CD8-positive, alpha-beta memory T cell (primary cell): ENCODE data around the gene RNF167. TPM values are rescaled to one million over a fixed set of nuclear protein-coding genes. Genes with fewer than 3 reads are reported as not detected.
A peak's percentile ranks its signal among the peaks of the same experiment; 100 is the strongest.

Source experiments
- CTCF ChIA-PET: fragments of 350-600 bp; sonication (Branson Sonifier 250); formaldehyde crosslinking; loops from one replicate; lab custom pipeline; 2021; ENCODE audit warnings: antibody characterized with exemption; lab: Charles Lee
- POLR2A ChIA-PET: fragments of 350-600 bp; sonication (Branson Sonifier 250); formaldehyde crosslinking; loops from one replicate; lab custom pipeline; 2021; ENCODE audit warnings: antibody characterized with exemption; lab: Charles Lee
- DNase-seq, 5 donors: peaks; one replicate each; pipeline versions ENCODE4 v3.0.0 to v3.0.0-alpha.2; 2020 to 2022; ENCODE audit warnings: mixed read lengths in 1 of 5
- H3K27ac ChIP-seq: one replicate; pipeline ENCODE4 v1.7.0; 2013; ENCODE audit warnings: low read depth, mild to moderate bottlenecking, low read length, moderate library complexity
- H3K27me3 ChIP-seq: 2 replicates; pipeline ENCODE4 v1.7.0; 2013; ENCODE audit warnings: low read length, mild to moderate bottlenecking; ENCODE audit not compliant: insufficient read depth, poor library complexity, severe bottlenecking
- H3K36me3 ChIP-seq: 2 replicates; pipeline ENCODE4 v1.7.0; 2013; ENCODE audit warnings: mild to moderate bottlenecking, low read length, moderate library complexity; ENCODE audit not compliant: insufficient read depth
- H3K4me1 ChIP-seq: 2 replicates; pipeline ENCODE4 v1.7.0; 2013; ENCODE audit warnings: mild to moderate bottlenecking, low read length, moderate library complexity; ENCODE audit not compliant: insufficient read depth
- H3K4me3 ChIP-seq: 2 replicates; pipeline ENCODE4 v1.7.0; 2013; ENCODE audit warnings: mild to moderate bottlenecking, low read length
- H3K9me3 ChIP-seq: 2 replicates; pipeline ENCODE4 v1.7.0; 2013; ENCODE audit warnings: mild to moderate bottlenecking, low read length
- H3K27ac Mint-ChIP-seq, 8 donors: one replicate each; pipeline ENCODE4 v1.8.0; 2020 to 2021; ENCODE audit warnings: mixed read lengths in 8 of 8, mild to moderate bottlenecking in 6 of 8, inconsistent platforms in 3 of 8, moderate library complexity in 3 of 8
- H3K27me3 Mint-ChIP-seq, 2 donors: one replicate each; pipeline ENCODE4 v1.8.0; 2020 to 2021; ENCODE audit warnings: mixed read lengths in 2 of 2, mild to moderate bottlenecking in 1 of 2, moderate library complexity in 1 of 2
- H3K36me3 Mint-ChIP-seq, 3 donors: one replicate each; pipeline ENCODE4 v1.8.0; 2020 to 2021; ENCODE audit warnings: mixed read lengths in 3 of 3, inconsistent platforms in 1 of 3, mild to moderate bottlenecking in 1 of 3
- H3K4me1 Mint-ChIP-seq, 3 donors: one replicate each; pipeline ENCODE4 v1.8.0; 2020 to 2021; ENCODE audit warnings: mixed read lengths in 3 of 3, inconsistent platforms in 1 of 3, mild to moderate bottlenecking in 1 of 3
- H3K4me3 Mint-ChIP-seq, 7 donors: one replicate each; pipeline ENCODE4 v1.8.0; 2020 to 2021; ENCODE audit warnings: mixed read lengths in 7 of 7, mild to moderate bottlenecking in 6 of 7, moderate library complexity in 4 of 7, inconsistent platforms in 2 of 7
- H3K9me3 Mint-ChIP-seq, 5 donors: one replicate each; pipeline ENCODE4 v1.8.0; 2020 to 2022; ENCODE audit warnings: mixed read lengths in 5 of 5, mild to moderate bottlenecking in 3 of 5, moderate library complexity in 2 of 5, inconsistent platforms in 1 of 5
- polyA plus RNA-seq: library from polyadenylated mRNA; unstranded; fragments of 300-500 nt; fragmentation: Illumina TruSeq; gene quantifications from one replicate; pipeline ENCODE4 v1.2.3, GENCODE V29; 2021
- total RNA-seq, 2 experiments: library from RNA; stranded (reverse); gene quantifications; one replicate each; pipeline ENCODE4 v1.2.3, GENCODE V29; 2021

Gene RNF167
- total and polyA plus RNA-seq, 3 experiments from 2014 or later, result 69.0 to 192 (median 187) TPM

DNA sequence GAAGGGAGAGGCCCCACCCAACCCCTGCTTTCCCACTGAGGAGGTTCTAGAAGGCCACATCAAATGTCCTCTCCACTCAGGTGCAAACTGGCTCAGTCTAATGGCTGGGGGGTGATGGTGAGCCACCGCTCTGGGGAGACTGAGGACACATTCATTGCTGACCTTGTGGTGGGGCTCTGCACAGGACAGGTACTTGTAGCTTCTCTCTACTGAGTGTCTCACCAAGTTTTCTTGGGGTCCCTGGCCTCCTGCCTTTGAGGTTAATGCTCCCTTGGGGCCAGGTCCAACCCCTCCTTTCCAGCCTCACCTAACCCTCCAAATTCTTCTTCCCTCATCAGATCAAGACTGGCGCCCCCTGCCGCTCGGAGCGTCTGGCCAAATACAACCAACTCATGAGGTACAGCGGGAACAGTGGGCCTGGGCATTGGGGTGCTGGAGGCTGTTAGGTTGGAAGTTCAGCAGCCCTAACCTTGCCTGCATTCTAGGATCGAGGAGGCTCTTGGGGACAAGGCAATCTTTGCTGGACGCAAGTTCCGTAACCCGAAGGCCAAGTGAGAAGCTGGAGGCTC lies 16.5 kb downstream of the RNF167 start:
- Histone ChIP-seq H3K9me3 (no peaks in the 10 kb centered on the region), H3K27ac (no peak overlapping the region), H3K4me3 (no peak overlapping the region), H3K27me3 (no peaks in the 10 kb centered on the region), H3K36me3 (peaks cover 3% of the 10 kb centered on the region), H3K4me1 (no peaks in the 10 kb centered on the region)
- H3K27ac Mint-ChIP-seq, result peak overlapping the region in 2 of 8 donors; percentile 57 to 69
- H3K27me3 Mint-ChIP-seq, result no peaks in the 10 kb centered on the region
- peak in 2 of 5 donors; percentile 25 to 65 for DNase-seq
- ChIA-PET POLR2A (interaction anchor here (0.6 to 11.7 kb wide), 2 partner anchors 10 to 64 kb away, joined by 3 to 187 read pairs; partner anchors contain the start of gene SPAG7), CTCF (interaction anchor here (1.2 to 3.0 kb wide), 3 partner anchors 10 to 167 kb away, joined by 3 to 11 read pairs (median 8); partner anchors contain the start of gene SPAG7)
- H3K9me3 Mint-ChIP-seq, result peaks cover 0 to 2% (median 0%) of the 10 kb centered on the region in 5 donors
- peaks cover 0 to 27% (median 5%) of the 10 kb centered on the region in 3 donors for H3K36me3 Mint-ChIP-seq
- peak overlapping the region in 1 of 7 donors; percentile 56 for H3K4me3 Mint-ChIP-seq
- H3K4me1 Mint-ChIP-seq, result peaks cover 0 to 8% (median 6%) of the 10 kb centered on the region in 3 donors

DNA sequence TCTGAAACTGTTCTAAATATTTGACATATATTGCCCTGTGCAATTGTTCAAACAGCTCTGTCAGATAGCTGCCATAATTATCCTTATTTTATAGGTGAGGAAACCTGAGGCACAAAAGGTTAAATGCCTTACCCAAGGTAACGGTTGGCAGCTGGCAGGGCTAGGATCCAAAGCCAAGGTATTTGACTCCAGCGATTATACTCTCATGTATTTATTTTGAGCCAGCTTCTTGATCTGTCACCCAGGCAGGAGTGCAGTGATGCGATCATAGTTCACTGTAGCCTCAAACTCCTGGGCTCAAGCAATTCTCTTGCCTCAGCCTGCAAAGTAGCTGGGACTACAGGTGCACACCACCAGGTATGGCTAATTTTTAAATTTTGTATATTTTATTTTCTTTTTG lies 18.0 kb downstream of the RNF167 start:
- H3K4me3 Mint-ChIP-seq, result no peak overlapping the region
- Histone ChIP-seq H3K4me3 (no peak overlapping the region), H3K27me3 (no peaks in the 10 kb centered on the region), H3K27ac (no peak overlapping the region), H3K9me3 (no peaks in the 10 kb centered on the region), H3K4me1 (no peaks in the 10 kb centered on the region), H3K36me3 (peaks cover 3% of the 10 kb centered on the region)
- H3K27me3 Mint-ChIP-seq, result no peaks in the 10 kb centered on the region
- peaks cover 0 to 2% (median 0%) of the 10 kb centered on the region in 5 donors for H3K9me3 Mint-ChIP-seq
- DNase-seq, result no peak
- CTCF ChIA-PET, result interaction anchor here (1.2 to 3.0 kb wide), 2 partner anchors 49 to 168 kb away, joined by 3 to 8 read pairs; no protein-coding TSS in a partner anchor
- H3K27ac Mint-ChIP-seq, result no peak overlapping the region
- POLR2A ChIA-PET, result interaction anchor here (0.9 kb wide), 1 partner anchor 9 kb away, joined by 3 read pairs; no protein-coding TSS in a partner anchor
- peaks cover 0 to 10% (median 6%) of the 10 kb centered on the region in 3 donors for H3K4me1 Mint-ChIP-seq
- peaks cover 0 to 30% (median 5%) of the 10 kb centered on the region in 3 donors for H3K36me3 Mint-ChIP-seq

DNA sequence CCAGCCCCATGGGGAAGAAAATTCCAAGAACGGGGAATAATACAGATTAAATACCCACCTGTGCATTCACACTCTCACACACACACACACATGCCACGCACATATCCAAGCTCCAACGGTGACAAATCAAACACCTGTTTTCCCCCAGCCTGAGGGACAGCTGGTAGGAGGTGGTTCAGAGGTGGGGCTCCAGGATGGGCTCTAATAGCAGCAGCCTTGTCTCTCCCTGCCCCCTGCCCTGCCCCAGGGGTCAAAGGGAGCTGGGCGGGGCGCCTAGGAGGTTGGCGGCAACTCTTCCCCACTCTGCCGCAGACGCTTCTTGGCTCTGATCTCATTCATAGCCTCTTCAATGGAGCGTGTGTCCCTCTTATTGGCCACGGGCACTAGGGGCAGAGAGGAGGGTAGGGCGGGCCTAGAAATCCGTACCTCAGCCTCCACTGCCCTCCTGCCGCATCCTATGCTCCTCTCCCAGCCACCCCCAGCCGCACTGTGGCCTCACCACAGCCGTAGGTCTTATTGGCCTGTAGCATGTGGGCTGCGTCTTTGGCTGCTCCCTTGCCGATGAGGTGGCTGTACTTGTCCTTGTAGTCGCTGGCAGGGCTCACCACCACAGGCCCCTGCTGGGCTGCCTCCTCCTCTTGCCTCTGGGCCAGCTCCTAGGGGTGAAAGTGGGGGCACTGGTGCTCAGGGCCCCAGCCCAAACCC lies 19.3 kb downstream of the RNF167 start:
- Mint-ChIP-seq H3K27ac (no peak overlapping the region), H3K9me3 (peaks cover 0 to 2% (median 0%) of the 10 kb centered on the region in 5 donors), H3K36me3 (peaks cover 0 to 33% (median 5%) of the 10 kb centered on the region in 3 donors), H3K27me3 (no peaks in the 10 kb centered on the region), H3K4me3 (no peak overlapping the region), H3K4me1 (peaks cover 0 to 11% (median 6%) of the 10 kb centered on the region in 3 donors)
- H3K27me3 ChIP-seq, result no peaks in the 10 kb centered on the region
- H3K4me1 ChIP-seq, result no peaks in the 10 kb centered on the region
- no peak overlapping the region for H3K27ac ChIP-seq
- H3K36me3 ChIP-seq, result peaks cover 3% of the 10 kb centered on the region
- H3K9me3 ChIP-seq, result no peaks in the 10 kb centered on the region
- DNase-seq, result no peak
- POLR2A ChIA-PET, result no interaction called here
- CTCF ChIA-PET, result no interaction called here
- no peak overlapping the region for H3K4me3 ChIP-seq

DNA sequence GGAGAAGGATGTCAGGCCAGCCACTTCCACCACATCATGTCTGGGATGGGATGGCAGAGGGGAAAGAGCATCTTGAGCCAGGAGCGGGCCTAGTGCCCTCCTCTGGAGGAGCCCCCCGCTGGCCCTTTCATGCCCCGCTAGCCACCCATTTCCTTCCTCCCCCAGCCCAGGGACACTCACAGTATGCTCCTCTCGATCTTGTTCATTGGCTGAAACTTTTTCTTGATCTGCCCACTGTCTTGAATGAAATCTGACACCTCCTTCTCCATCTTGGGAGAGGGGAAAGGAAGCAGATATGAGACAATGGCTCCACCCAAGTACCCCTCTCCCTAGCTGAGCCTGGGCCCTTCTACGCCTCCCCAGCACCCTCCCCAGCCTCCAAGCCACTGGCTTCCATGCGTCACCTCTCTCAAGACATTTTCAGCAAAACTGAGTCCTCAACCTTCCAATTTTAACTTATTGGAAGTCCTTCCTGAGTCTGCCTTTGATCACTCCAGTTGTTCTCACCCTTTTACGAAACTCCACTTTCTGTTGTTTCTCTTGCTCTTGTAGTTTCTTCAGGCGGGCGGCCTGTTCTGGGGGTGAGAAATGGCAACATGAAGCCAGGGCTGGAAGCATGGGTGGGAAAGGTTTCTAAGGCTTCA lies 20.3 kb downstream of the RNF167 start:
- CTCF ChIA-PET, result no interaction called here
- DNase-seq, result no peak
- POLR2A ChIA-PET, result no interaction called here

DNA sequence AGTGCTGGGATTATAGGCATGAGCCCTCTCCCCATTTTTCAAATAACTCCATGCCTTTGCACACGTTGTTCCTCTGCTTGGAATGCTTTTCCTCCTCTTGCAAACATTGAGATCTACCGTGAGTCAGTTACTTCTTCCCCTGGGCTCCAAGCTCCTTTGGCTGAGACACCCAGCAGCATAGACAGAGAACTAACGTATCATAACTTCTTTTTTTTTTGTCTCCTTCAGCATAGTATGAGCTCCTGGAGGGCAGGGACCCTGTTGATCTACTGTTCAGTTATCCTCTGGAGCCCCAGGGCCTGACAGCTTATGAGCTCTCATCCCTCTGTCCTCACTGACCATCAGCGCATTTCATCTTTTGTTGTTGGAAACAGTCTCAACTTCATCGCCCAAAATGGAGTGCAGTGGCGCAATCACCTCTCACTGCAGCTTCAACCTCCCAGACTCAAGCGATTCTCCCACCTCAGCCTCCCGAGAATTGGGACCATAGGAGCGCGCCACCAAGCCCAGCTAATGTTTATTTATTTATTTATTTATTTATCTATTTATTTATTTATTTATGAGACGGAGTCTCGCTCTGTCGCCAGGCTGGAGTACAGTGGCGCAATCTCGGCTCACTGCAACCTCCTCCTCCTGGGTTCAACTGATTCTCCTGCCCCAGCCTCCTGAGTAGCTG lies 25.4 kb downstream of the RNF167 start:
- DNase-seq, result no peak
- peaks cover 0 to 2% (median 0%) of the 10 kb centered on the region in 5 donors for H3K9me3 Mint-ChIP-seq
- Histone ChIP-seq H3K36me3 (no peaks in the 10 kb centered on the region), H3K9me3 (no peaks in the 10 kb centered on the region), H3K27ac (no peak overlapping the region), H3K27me3 (no peaks in the 10 kb centered on the region), H3K4me1 (peaks cover 20% of the 10 kb centered on the region), H3K4me3 (no peak overlapping the region)
- H3K4me1 Mint-ChIP-seq, result peaks cover 13 to 16% (median 15%) of the 10 kb centered on the region in 3 donors
- POLR2A ChIA-PET, result interaction anchor here (2.1 to 5.2 kb wide), 4 partner anchors 15 to 66 kb away, joined by 6 to 187 read pairs (median 43); partner anchors contain the start of genes C17orf107, CAMTA2, ENO3 and PFN1
- CTCF ChIA-PET, result interaction anchor here (1.0 to 5.1 kb wide), 8 partner anchors 9 to 98 kb away, joined by 3 to 34 read pairs (median 4); partner anchors contain the start of genes CHRNE, ENO3, PFN1 and RNF167
- no peaks in the 10 kb centered on the region for H3K27me3 Mint-ChIP-seq
- H3K36me3 Mint-ChIP-seq, result peaks cover 0 to 30% (median 6%) of the 10 kb centered on the region in 3 donors
- H3K4me3 Mint-ChIP-seq, result peak overlapping the region in 5 of 7 donors; percentile 13 to 60 (median 47)
- peak overlapping the region in 2 of 8 donors; percentile 63 to 84 for H3K27ac Mint-ChIP-seq

More for the DNA sequence above, 20.3 kb downstream of the RNF167 start:
- peaks cover 3% of the 10 kb centered on the region for H3K36me3 ChIP-seq
- H3K9me3 ChIP-seq, result no peaks in the 10 kb centered on the region
- Mint-ChIP-seq H3K27me3 (no peaks in the 10 kb centered on the region), H3K9me3 (peaks cover 0 to 2% (median 0%) of the 10 kb centered on the region in 5 donors), H3K27ac (peak overlapping the region in 2 of 8 donors; percentile 38 to 81), H3K4me3 (peak overlapping the region in 1 of 7 donors; percentile 32), H3K36me3 (peaks cover 0 to 36% (median 7%) of the 10 kb centered on the region in 3 donors), H3K4me1 (peaks cover 3 to 15% (median 9%) of the 10 kb centered on the region in 3 donors)
- no peak overlapping the region for H3K4me3 ChIP-seq
- H3K27me3 ChIP-seq, result no peaks in the 10 kb centered on the region
- no peak overlapping the region for H3K27ac ChIP-seq
- no peaks in the 10 kb centered on the region for H3K4me1 ChIP-seq

DNA sequence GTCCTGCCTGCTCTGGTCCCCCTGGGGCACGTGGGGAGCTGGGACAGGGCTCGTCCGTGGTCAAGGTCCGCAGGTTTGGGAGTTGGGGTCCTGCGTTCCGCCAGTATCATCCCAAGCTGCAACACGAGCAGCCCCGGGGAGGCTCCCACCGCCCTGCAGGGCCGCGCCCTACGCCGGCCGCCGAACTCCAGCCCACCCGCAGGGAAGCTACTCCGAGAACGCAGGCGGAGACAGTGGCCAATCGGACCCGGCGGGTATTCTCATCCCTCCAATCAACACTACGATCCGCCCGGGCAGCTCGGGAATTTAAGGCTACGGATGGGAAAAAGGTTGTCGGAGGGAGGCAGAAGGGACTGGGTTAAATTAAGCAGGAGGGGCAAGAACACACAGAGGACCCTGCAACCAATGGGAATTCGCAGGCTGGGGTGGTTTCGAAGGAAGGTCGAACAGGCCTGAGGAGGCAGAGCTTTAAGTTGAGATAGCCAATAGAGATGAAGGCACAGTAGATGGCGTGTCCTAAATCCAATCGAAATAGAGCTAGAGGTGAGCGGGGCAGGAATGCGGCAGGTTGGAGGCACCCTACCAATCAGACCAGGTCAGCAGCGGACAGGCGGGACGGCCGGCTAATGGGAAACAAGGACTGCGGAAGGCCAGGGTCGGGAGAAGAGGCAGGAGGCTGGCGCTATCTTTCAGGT lies 26.9 kb downstream of the RNF167 start:
- H3K4me1 Mint-ChIP-seq, result peaks cover 16 to 20% (median 20%) of the 10 kb centered on the region in 3 donors
- peak overlapping the region in 2 of 8 donors; percentile 8 to 80 for H3K27ac Mint-ChIP-seq
- H3K9me3 ChIP-seq, result no peaks in the 10 kb centered on the region
- peak overlapping the region; percentile 100 for H3K4me3 ChIP-seq
- H3K27ac ChIP-seq, result peak overlapping the region; percentile 76
- no peaks in the 10 kb centered on the region for H3K36me3 ChIP-seq
- H3K36me3 Mint-ChIP-seq, result peaks cover 0 to 34% (median 3%) of the 10 kb centered on the region in 3 donors
- DNase-seq, result peak; percentile 90 to 98 (median 97)
- ChIA-PET POLR2A (interaction anchor here (0.6 to 5.2 kb wide), 16 partner anchors 9 to 823 kb away, joined by 3 to 187 read pairs (median 6); partner anchors contain the start of genes C17orf107, CAMTA2, CHRNE and CYB5D2), CTCF (interaction anchor here (0.6 to 5.1 kb wide), 25 partner anchors 11 to 264 kb away, joined by 3 to 34 read pairs (median 5); partner anchors contain the start of genes C17orf107, CAMTA2, CHRNE and ENO3)
- no peaks in the 10 kb centered on the region for H3K27me3 ChIP-seq
- no peaks in the 10 kb centered on the region for H3K27me3 Mint-ChIP-seq
- H3K4me3 Mint-ChIP-seq, result no peak overlapping the region
- peaks cover 20% of the 10 kb centered on the region for H3K4me1 ChIP-seq
- no peaks in the 10 kb centered on the region for H3K9me3 Mint-ChIP-seq
